Thoracic aorta (tissue), 2 donors: ENCODE measurements around the gene MYO1D. TPM values are rescaled to one million over a fixed set of nuclear protein-coding genes. Genes with fewer than 3 reads are reported as not detected.
"Not testable (repeated sequence)": the region's sequence is repeated elsewhere in the genome, so short reads cannot be mapped to it uniquely, and the experiment has no call there.

Experiments used
- ATAC-seq: fragments of 150-250 bp; one replicate; pipeline ENCODE4 v1.8.0; 2017; ENCODE audit warnings: low read depth; ENCODE audit not compliant: insufficient number of reproducible peaks, low FRiP score
- DNase-seq: peaks from one replicate; pipeline ENCODE4 v3.0.0-alpha.2; 2020; ENCODE audit warnings: low spot score
- H3K27ac ChIP-seq, 2 donors: fragments of 200-600 bp; sonication (generic); 1 replicate in 1 of 2; 2 replicates in 1 of 2; pipeline ENCODE4 v1.5.1; 2016; ENCODE audit warnings: mild to moderate bottlenecking in 2 of 2, moderate library complexity in 2 of 2
- H3K27me3 ChIP-seq: fragments of 200-600 bp; sonication (generic); replicated peaks from 2 replicates; pipeline ENCODE4 v1.6.0; 2016; ENCODE audit warnings: mild to moderate bottlenecking; ENCODE audit not compliant: insufficient read depth
- H3K36me3 ChIP-seq: fragments of 200-600 bp; sonication (generic); one replicate; pipeline ENCODE4 v1.5.1; 2016
- H3K4me1 ChIP-seq, 2 donors: fragments of 200-600 bp; sonication (generic); 1 replicate in 1 of 2; 2 replicates in 1 of 2; pipeline versions ENCODE4 v1.5.1 to v1.6.0; 2016; ENCODE audit warnings: low read depth in 2 of 2, mild to moderate bottlenecking in 1 of 2; ENCODE audit not compliant: control insufficient read depth in 1 of 2
- H3K4me3 ChIP-seq: fragments of 200-600 bp; sonication (generic); 2 replicates; pipeline ENCODE4 v1.5.1; 2016; ENCODE audit warnings: mild to moderate bottlenecking
- H3K9me3 ChIP-seq: fragments of 200-600 bp; sonication (generic); 2 replicates; pipeline ENCODE4 v1.5.1; 2016
- CTCF ChIP-seq: fragments of 200-600 bp; sonication (generic); IDR thresholded peaks from one replicate; pipeline ENCODE4 v1.5.1; 2019; ENCODE audit warnings: antibody characterized with exemption
- total RNA-seq, 2 donors: library from RNA; depleted of rRNA; stranded (reverse); fragments of >200 nt; gene quantifications; one replicate each; pipeline versions ENCODE4 v1.1.0 to v1.2.3, GENCODE V29; 2016

Gene MYO1D
- total RNA-seq, 2 donors from 2014 or later, result 257 to 370 TPM

- Histone ChIP-seq H3K27ac (peak overlapping the region; percentile 19 to 84), H3K9me3 (no peaks in the 10 kb centered on the region), H3K4me1 (peaks cover 36 to 63% of the 10 kb centered on the region in 2 donors), H3K27me3 (no peaks in the 10 kb centered on the region), H3K4me3 (peak overlapping the region; percentile 45), H3K36me3 (no peaks in the 10 kb centered on the region)
- peak; percentile 52 for ATAC-seq
- TF ChIP-seq CTCF, result no peak
- no peak for DNase-seq
Observed at GRCh38 chr17:32828822-32829221, 48.1 kb downstream of the MYO1D start.

GRCh38 chr17:32827227-32827626 is 49.7 kb downstream of the MYO1D start:
- no peaks in the 10 kb centered on the region for H3K27me3 ChIP-seq
- peaks cover 44 to 74% of the 10 kb centered on the region in 2 donors for H3K4me1 ChIP-seq
- peak overlapping the region; percentile 35 to 84 for H3K27ac ChIP-seq
- no peaks in the 10 kb centered on the region for H3K36me3 ChIP-seq
- H3K9me3 ChIP-seq, result no peaks in the 10 kb centered on the region
- no peak overlapping the region for H3K4me3 ChIP-seq
- TF ChIP-seq CTCF, result no peak
- DNase-seq (no peak), ATAC-seq (no peak)

- DNase-seq, result no peak
- no peaks in the 10 kb centered on the region for H3K9me3 ChIP-seq
- no peaks in the 10 kb centered on the region for H3K27me3 ChIP-seq
- no peaks in the 10 kb centered on the region for H3K36me3 ChIP-seq
- peaks cover 41 to 66% of the 10 kb centered on the region in 2 donors for H3K4me1 ChIP-seq
- no peak overlapping the region for H3K4me3 ChIP-seq
- no peak for TF ChIP-seq CTCF
- peak overlapping the region in 1 of 2 donors; percentile 42 for H3K27ac ChIP-seq
- ATAC-seq, result no peak
Observed at GRCh38 chr17:32826076-32826475, 50.8 kb downstream of the MYO1D start.

GRCh38 chr17:32824334-32824733 is 52.6 kb downstream of the MYO1D start:
- DNase-seq (no peak), ATAC-seq (no peak)
- H3K27me3 ChIP-seq, result no peaks in the 10 kb centered on the region
- TF ChIP-seq CTCF, result no peak
- no peak overlapping the region for H3K4me3 ChIP-seq
- no peaks in the 10 kb centered on the region for H3K9me3 ChIP-seq
- peaks cover 37 to 72% of the 10 kb centered on the region in 2 donors for H3K4me1 ChIP-seq
- H3K27ac ChIP-seq, result peak overlapping the region; percentile 68 to 79
- no peaks in the 10 kb centered on the region for H3K36me3 ChIP-seq

- ATAC-seq (peak; percentile 19), DNase-seq (no peak)
- peak overlapping the region; percentile 68 to 79 for H3K27ac ChIP-seq
- H3K9me3 ChIP-seq, result no peaks in the 10 kb centered on the region
- TF ChIP-seq CTCF, result no peak
- H3K4me3 ChIP-seq, result peak overlapping the region; percentile 67
- H3K36me3 ChIP-seq, result no peaks in the 10 kb centered on the region
- no peaks in the 10 kb centered on the region for H3K27me3 ChIP-seq
- H3K4me1 ChIP-seq, result peaks cover 38 to 71% of the 10 kb centered on the region in 2 donors
Observed at GRCh38 chr17:32822996-32823395, 53.9 kb downstream of the MYO1D start.

GRCh38 chr17:32821987-32822934 is 54.7 kb downstream of the MYO1D start:
- not testable (repeated sequence) for H3K27me3 ChIP-seq, ATAC-seq, DNase-seq

More at GRCh38 chr17:32821987-32822934, 54.7 kb downstream of the MYO1D start:
- Histone ChIP-seq H3K4me3 (peak overlapping the region; percentile 67), H3K4me1 (peaks cover 37 to 65% of the 10 kb centered on the region in 2 donors), H3K27ac (peak overlapping the region; percentile 68 to 87)
- not testable (repeated sequence) for H3K36me3 ChIP-seq, H3K9me3 ChIP-seq
